Activated CD4-positive, CD25-positive, alpha-beta regulatory T cell (primary cell): ENCODE measurements around the gene COX5A.

Experiments
- DNase-seq, 4 experiments: peaks; one replicate each; lab custom pipeline; 2025; lab: John Stamatoyannopoulos, UW

The COX5A gene

DNA sequence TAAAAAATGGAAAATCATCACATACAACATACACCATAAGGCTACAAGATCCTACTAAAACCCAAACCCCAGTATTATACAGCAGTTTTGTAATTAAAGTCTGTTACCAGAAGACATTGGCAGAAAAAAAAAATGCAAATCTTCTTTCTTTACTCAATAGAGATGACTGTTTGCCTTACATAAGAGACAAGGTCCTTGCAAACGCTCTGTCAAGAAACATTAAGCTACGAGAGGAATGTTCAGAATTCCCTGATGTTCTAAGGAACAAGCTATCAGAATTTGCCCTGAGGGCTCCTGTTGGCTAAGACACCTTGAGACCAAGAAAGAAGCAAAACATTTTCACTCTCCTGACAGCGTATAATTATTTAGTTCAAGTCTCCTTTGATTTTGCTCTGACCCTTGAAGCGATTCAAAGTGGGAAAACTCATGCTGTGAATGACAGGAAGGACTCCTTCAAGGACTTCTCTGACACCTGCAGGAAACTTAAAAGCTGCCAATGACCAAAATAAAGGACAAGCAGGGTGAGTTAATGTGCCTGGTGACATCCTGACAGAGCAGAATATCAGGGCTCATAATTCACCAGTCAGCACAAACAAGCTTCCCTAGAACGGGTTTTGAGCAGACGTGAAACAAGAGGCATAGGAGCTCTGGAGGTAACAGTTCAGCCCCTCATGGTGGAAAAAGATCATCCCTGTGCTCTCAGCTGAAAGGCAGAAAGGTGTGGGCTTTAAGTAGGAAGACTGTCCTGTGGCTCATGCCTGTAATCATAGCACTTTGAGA lies 67.2 kb downstream of the COX5A start:
- no peak for DNase-seq
